ENCODE data around the gene STMND1. TPM values are rescaled to one million over a fixed set of nuclear protein-coding genes. Genes with fewer than 3 reads are reported as not detected.

Gene STMND1
- total and polyA plus RNA-seq, 2 experiments from 2014 or later = 0.80 TPM; not detected in 1

- H3K4me2 ChIP-seq = no peak overlapping the region
- no peak overlapping the region for H3K27ac ChIP-seq (ENCODE audit: low read depth)
- no peaks in the 10 kb centered on the region for H3K4me1 ChIP-seq (ENCODE audit: insufficient read depth)
- Mint-ChIP-seq H3K4me3 (no peak overlapping the region), H3K9me3 (no peaks in the 10 kb centered on the region), H3K4me1 (no peaks in the 10 kb centered on the region), H3K27ac (no peak overlapping the region), H3K36me3 (ENCODE audit: low read depth) (no peaks in the 10 kb centered on the region), H3K27me3 (ENCODE audit: insufficient read depth, low read depth, poor library complexity) (peaks cover 2% of the 10 kb centered on the region)
- no peaks in the 10 kb centered on the region for H3K36me3 ChIP-seq (ENCODE audit: insufficient read depth)
- no peaks in the 10 kb centered on the region for H4K20me1 ChIP-seq (replicated peaks; ENCODE audit: insufficient read depth)
- ATAC-seq (peak; percentile 31; the same call in 1 of the 3 replicates), DNase-seq (ENCODE audit: low spot score) (peak; percentile 10)
- H3K4me3 ChIP-seq = no peak overlapping the region
- no peak overlapping the region for H2AFZ ChIP-seq
- H3F3A ChIP-seq (replicated peaks; ENCODE audit: low read depth) = no peaks in the 10 kb centered on the region
- H3K79me2 ChIP-seq (replicated peaks; ENCODE audit: insufficient read depth) = no peaks in the 10 kb centered on the region
- no peaks in the 10 kb centered on the region for H3K27me3 ChIP-seq (ENCODE audit: insufficient read depth)
- TF ChIP-seq CTCF (conservative IDR thresholded peaks at IDR 0.05; ENCODE audit: low read depth in 2 of 2) = peak; percentile 42 to 43; a peak in 3 of 4 replicates
- no peak for TF ChIP-seq ZNF114 (CRISPR knock-in tag; IDR thresholded peaks at IDR 0.05)
- H3K9me2 ChIP-seq (ENCODE audit: insufficient read depth) = no peaks in the 10 kb centered on the region
These were observed 40.8 kb upstream of the STMND1 start for GRCh38 chr6:17061097-17061496.

- no peak overlapping the region for H3K4me3 Mint-ChIP-seq
- no peak for TF ChIP-seq JUNB (IDR thresholded peaks at IDR 0.05; ENCODE audit: unreplicated experiment)
- TF ChIP-seq STAT1 (IDR thresholded peaks at IDR 0.05; ENCODE audit: unreplicated experiment) = no peak
- TF ChIP-seq ZNF462 (CRISPR knock-in tag; IDR thresholded peaks at IDR 0.05) = no peak
- TF ChIP-seq POLR2AphosphoS5 (IDR thresholded peaks at IDR 0.05; ENCODE audit: low read depth) = no peak
- no peak for TF ChIP-seq ETS1 (IDR thresholded peaks at IDR 0.05)
- TF ChIP-seq CTCF (conservative IDR thresholded peaks at IDR 0.05; ENCODE audit: low read depth in 2 of 2) = no peak
- TF ChIP-seq CREB1 (CRISPR knock-in tag; IDR thresholded peaks at IDR 0.05; ENCODE audit: low read depth) = no peak
- no peaks in the 10 kb centered on the region for H3K9me3 Mint-ChIP-seq
- no peak overlapping the region for H3K27ac Mint-ChIP-seq
- no peak overlapping the region for H3K4me3 ChIP-seq
- H3K79me2 ChIP-seq (replicated peaks; ENCODE audit: insufficient read depth) = no peaks in the 10 kb centered on the region
- no peaks in the 10 kb centered on the region for H3K4me1 ChIP-seq (ENCODE audit: insufficient read depth)
- no peaks in the 10 kb centered on the region for H3K9me2 ChIP-seq (ENCODE audit: insufficient read depth)
- H3K27me3 Mint-ChIP-seq (ENCODE audit: insufficient read depth, low read depth, poor library complexity) = peaks cover 2% of the 10 kb centered on the region
- no peaks in the 10 kb centered on the region for H4K20me1 ChIP-seq (replicated peaks; ENCODE audit: insufficient read depth)
- no peaks in the 10 kb centered on the region for H3K27me3 ChIP-seq (ENCODE audit: insufficient read depth)
- no peaks in the 10 kb centered on the region for H3K36me3 Mint-ChIP-seq (ENCODE audit: low read depth)
- H3K36me3 ChIP-seq (ENCODE audit: insufficient read depth) = no peaks in the 10 kb centered on the region
- ATAC-seq (no peak), DNase-seq (ENCODE audit: low spot score) (no peak)
- no peaks in the 10 kb centered on the region for H3F3A ChIP-seq (replicated peaks; ENCODE audit: low read depth)
- H3K27ac ChIP-seq (ENCODE audit: low read depth) = no peak overlapping the region
- no peaks in the 10 kb centered on the region for H3K4me1 Mint-ChIP-seq
- no peak overlapping the region for H2AFZ ChIP-seq
- no peak overlapping the region for H3K4me2 ChIP-seq
These were observed 38.9 kb upstream of the STMND1 start for GRCh38 chr6:17062871-17063440.

All from GM23338 (cell line).